ENCODE measurements around the gene KRT77.

DNA sequence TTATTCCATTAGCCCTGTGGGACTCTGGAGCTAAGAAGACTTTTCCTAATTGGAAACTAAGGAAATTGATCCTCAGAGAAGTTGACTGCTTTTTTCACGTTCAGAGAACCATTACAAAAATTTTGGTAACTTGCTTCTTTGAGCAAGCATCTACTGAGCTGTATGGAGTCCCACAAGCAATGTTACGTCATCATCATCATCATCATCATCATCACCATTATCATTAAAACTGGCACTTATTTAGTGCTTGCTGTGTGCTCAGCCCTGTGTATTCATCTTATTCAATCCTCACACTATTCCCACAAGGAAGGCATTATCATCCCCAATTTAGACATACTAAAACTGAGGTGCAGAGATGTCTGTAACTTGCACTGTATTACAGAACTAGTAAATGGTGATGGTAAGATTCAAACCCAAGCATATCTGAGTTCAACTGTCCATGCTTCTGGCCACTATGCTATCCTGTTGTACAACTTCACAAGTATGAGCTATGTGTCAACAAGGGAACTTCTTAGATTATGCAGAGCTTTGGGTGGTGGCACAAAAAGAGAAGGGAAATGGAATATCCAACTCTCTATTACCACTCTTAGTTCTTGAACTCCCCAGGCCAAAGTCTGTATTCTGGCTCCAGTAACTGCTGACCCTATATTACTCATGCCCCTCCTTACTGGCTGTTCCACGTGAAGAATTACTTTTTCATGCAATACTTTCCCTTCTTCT is 29.5 kb downstream of the KRT77 start:
- TF ChIP-seq ZNF274 (IDR thresholded peaks at IDR 0.05; ENCODE audit: low read depth, low read length) (no peak), YY1 (IDR thresholded peaks at IDR 0.05; ENCODE audit: insufficient read depth, insufficient read length) (no peak)
